Astrocyte (in vitro differentiated cells and primary cell): ENCODE measurements around the gene BSND. TPM values are rescaled to one million over a fixed set of nuclear protein-coding genes. Genes with fewer than 3 reads are reported as not detected.
A peak's percentile ranks its signal among the peaks of the same experiment; 100 is the strongest.

Experiments used
- DNase-seq: peaks from one replicate; pipeline ENCODE4 v3.0.0-alpha.2; 2010; ENCODE audit warnings: low read depth
- FAIRE-seq: peaks from 2 replicates; lab custom pipeline; 2011; peaks lifted over from hg19 to GRCh38; lab: Jason Lieb, UNC
- H2AFZ ChIP-seq: 2 replicates; pipeline ENCODE4 v1.6.0; 2012; ENCODE audit warnings: low read depth, low read length, inconsistent platforms
- H3K27ac ChIP-seq: 2 replicates; pipeline ENCODE4 v1.5.1; 2011; ENCODE audit warnings: low read depth, low read length, inconsistent platforms
- H3K27me3 ChIP-seq: 2 replicates; pipeline ENCODE4 v1.6.0; 2011; ENCODE audit warnings: low read length, inconsistent platforms; ENCODE audit not compliant: insufficient read depth
- H3K36me3 ChIP-seq: 2 replicates; pipeline ENCODE4 v1.5.1; 2011; ENCODE audit warnings: low read length, inconsistent platforms; ENCODE audit not compliant: insufficient read depth
- H3K4me1 ChIP-seq: 2 replicates; pipeline ENCODE4 v1.5.1; 2011; ENCODE audit warnings: low read length, inconsistent platforms; ENCODE audit not compliant: insufficient read depth
- H3K4me2 ChIP-seq: 2 replicates; pipeline ENCODE4 v1.6.0; 2012; ENCODE audit warnings: low read length, inconsistent platforms
- H3K4me3 ChIP-seq: 2 replicates; pipeline ENCODE4 v1.5.1; 2011; ENCODE audit warnings: low read depth, mild to moderate bottlenecking, low read length, inconsistent platforms; ENCODE audit not compliant: insufficient read depth
- H3K79me2 ChIP-seq: 2 replicates; pipeline ENCODE4 v1.6.0; 2012; ENCODE audit warnings: mild to moderate bottlenecking, low read length, inconsistent platforms; ENCODE audit not compliant: insufficient read depth
- H3K9ac ChIP-seq: 2 replicates; pipeline ENCODE4 v1.6.0; 2012; ENCODE audit warnings: mild to moderate bottlenecking, low read length, inconsistent platforms
- H3K9me3 ChIP-seq: 2 replicates; pipeline ENCODE4 v1.5.1; 2012; ENCODE audit warnings: low read depth, mild to moderate bottlenecking, low read length, inconsistent platforms; ENCODE audit not compliant: insufficient read depth
- H4K20me1 ChIP-seq: 2 replicates; pipeline ENCODE4 v1.6.0; 2012; ENCODE audit warnings: low read length, inconsistent platforms; ENCODE audit not compliant: insufficient read depth
- H3K27ac Mint-ChIP-seq: one replicate; pipeline ENCODE4 v1.8.0; 2021; ENCODE audit warnings: mild to moderate bottlenecking, mixed read lengths; ENCODE audit not compliant: unreplicated experiment
- H3K27me3 Mint-ChIP-seq: one replicate; pipeline ENCODE4 v1.8.0; 2021; ENCODE audit warnings: low read depth, mixed read lengths; ENCODE audit not compliant: unreplicated experiment
- H3K36me3 Mint-ChIP-seq: one replicate; pipeline ENCODE4 v1.8.0; 2021; ENCODE audit warnings: low read depth, mixed read lengths; ENCODE audit not compliant: unreplicated experiment
- H3K4me1 Mint-ChIP-seq: one replicate; pipeline ENCODE4 v1.8.0; 2021; ENCODE audit warnings: low read depth, mixed read lengths; ENCODE audit not compliant: unreplicated experiment
- H3K4me3 Mint-ChIP-seq: one replicate; pipeline ENCODE4 v1.8.0; 2021; ENCODE audit warnings: mild to moderate bottlenecking, moderate library complexity, mixed read lengths; ENCODE audit not compliant: unreplicated experiment
- H3K9me3 Mint-ChIP-seq: one replicate; pipeline ENCODE4 v1.8.0; 2021; ENCODE audit warnings: mild to moderate bottlenecking, mixed read lengths; ENCODE audit not compliant: unreplicated experiment
- CTCF ChIP-seq: IDR thresholded peaks from 2 replicates; pipeline ENCODE4 v1.5.1; 2011; ENCODE audit warnings: low read depth, mild to moderate bottlenecking, inconsistent platforms, low read length, moderate library complexity; ENCODE audit not compliant: insufficient read depth
- EZH2 ChIP-seq: IDR thresholded peaks from 2 replicates; pipeline ENCODE4 v1.6.1; 2012; ENCODE audit warnings: mild to moderate bottlenecking, low read length, inconsistent platforms; ENCODE audit not compliant: insufficient read depth
- total RNA-seq: library from RNA; stranded (reverse); gene quantifications from 2 replicates; pipeline ENCODE4 v1.2.1, GENCODE V29; 2021

The BSND gene
- total RNA-seq, 1 donor from 2014 or later: not detected

- no peak overlapping the region for H3K4me3 ChIP-seq
- H2AFZ ChIP-seq: no peak overlapping the region
- Mint-ChIP-seq H3K4me3 (no peak overlapping the region), H3K27ac (no peak overlapping the region), H3K27me3 (peaks cover 54% of the 10 kb centered on the region), H3K9me3 (no peaks in the 10 kb centered on the region), H3K4me1 (no peaks in the 10 kb centered on the region), H3K36me3 (no peaks in the 10 kb centered on the region)
- no peak for FAIRE-seq
- H3K4me2 ChIP-seq: no peak overlapping the region
- no peaks in the 10 kb centered on the region for H3K9me3 ChIP-seq
- peaks cover 29% of the 10 kb centered on the region for H3K27me3 ChIP-seq
- no peak overlapping the region for H3K27ac ChIP-seq
- DNase-seq: no peak
- no peak overlapping the region for H3K9ac ChIP-seq
- no peaks in the 10 kb centered on the region for H3K79me2 ChIP-seq
- no peaks in the 10 kb centered on the region for H3K36me3 ChIP-seq
- H4K20me1 ChIP-seq: no peaks in the 10 kb centered on the region
- TF ChIP-seq EZH2 (no peak), CTCF (no peak)
- no peaks in the 10 kb centered on the region for H3K4me1 ChIP-seq
Measured at GRCh38 chr1:54979327-54979891, 19.3 kb upstream of the BSND start.

- H3K9me3 Mint-ChIP-seq: no peaks in the 10 kb centered on the region
- H3K27me3 ChIP-seq: peaks cover 32% of the 10 kb centered on the region
- no peaks in the 10 kb centered on the region for H3K9me3 ChIP-seq
- peak overlapping the region; percentile 10 for H3K4me3 ChIP-seq
- peak overlapping the region; percentile 74 for H3K4me2 ChIP-seq
- no peak overlapping the region for H3K27ac Mint-ChIP-seq
- H3K4me3 Mint-ChIP-seq: no peak overlapping the region
- no peaks in the 10 kb centered on the region for H3K4me1 ChIP-seq
- no peaks in the 10 kb centered on the region for H3K4me1 Mint-ChIP-seq
- H3K79me2 ChIP-seq: no peaks in the 10 kb centered on the region
- no peak for FAIRE-seq
- H3K36me3 ChIP-seq: no peaks in the 10 kb centered on the region
- DNase-seq: no peak
- H3K27ac ChIP-seq: no peak overlapping the region
- H2AFZ ChIP-seq: peak overlapping the region; percentile 52
- H3K9ac ChIP-seq: no peak overlapping the region
- H3K36me3 Mint-ChIP-seq: no peaks in the 10 kb centered on the region
- no peak for TF ChIP-seq CTCF
- peak; percentile 67 for TF ChIP-seq EZH2
- H3K27me3 Mint-ChIP-seq: peaks cover 53% of the 10 kb centered on the region
- H4K20me1 ChIP-seq: no peaks in the 10 kb centered on the region
Measured at GRCh38 chr1:54980046-54980527, 18.6 kb upstream of the BSND start.

- TF ChIP-seq EZH2 (peak; percentile 66), CTCF (no peak)
- Mint-ChIP-seq H3K27me3 (peaks cover 52% of the 10 kb centered on the region), H3K27ac (peak within 1 kb of the TSS; percentile 34), H3K36me3 (no peaks in the 10 kb centered on the region), H3K4me1 (no peaks in the 10 kb centered on the region), H3K9me3 (no peaks in the 10 kb centered on the region), H3K4me3 (peak within 1 kb of the TSS; percentile 62)
- no peaks in the 10 kb centered on the region for H3K4me1 ChIP-seq
- no peaks in the 10 kb centered on the region for H3K79me2 ChIP-seq
- H4K20me1 ChIP-seq: no peaks in the 10 kb centered on the region
- H3K4me2 ChIP-seq: peak within 1 kb of the TSS; percentile 74
- H3K9ac ChIP-seq: no peak within 1 kb of the TSS
- no peak within 1 kb of the TSS for H3K27ac ChIP-seq
- no peaks in the 10 kb centered on the region for H3K9me3 ChIP-seq
- DNase-seq: no peak
- H3K27me3 ChIP-seq: peaks cover 32% of the 10 kb centered on the region
- H2AFZ ChIP-seq: peak within 1 kb of the TSS; percentile 52
- peak within 1 kb of the TSS; percentile 10 for H3K4me3 ChIP-seq
- H3K36me3 ChIP-seq: no peaks in the 10 kb centered on the region
- FAIRE-seq: no peak
Measured at GRCh38 chr1:54980528-54981241, 18.0 kb upstream of the BSND start, which contains the start of gene TMEM61. TSS of gene TMEM61 (plus strand) at chr1:54980628. CDS start at chr1:54981066, 438 bp downstream.
